GM19238 (cell line): ENCODE measurements around the gene NDUFS1.
"Not testable (repeated sequence)": the region's sequence is repeated elsewhere in the genome, so short reads cannot be mapped to it uniquely, and the experiment has no call there.

Source experiments
- DNase-seq: peaks from one replicate; pipeline ENCODE4 v3.0.0; 2011; ENCODE audit warnings: low spot score; ENCODE audit not compliant: insufficient read length

Gene NDUFS1

GRCh38 chr2:206163251-206163880, 4.1 kb upstream of the NDUFS1 start:
- no peak for DNase-seq

- not testable (repeated sequence) for DNase-seq
Measured at GRCh38 chr2:206162401-206162800, 3.2 kb upstream of the NDUFS1 start.

GRCh38 chr2:206160807-206161179, 1.5 kb upstream of the NDUFS1 start:
- no peak for DNase-seq

GRCh38 chr2:206160125-206160806, 1.0 kb upstream of the NDUFS1 start:
- DNase-seq = peak; percentile 46

GRCh38 chr2:206158563-206159345, 490 bp downstream of the NDUFS1 start:
- DNase-seq = no peak

- DNase-seq = not testable (repeated sequence)
Measured at GRCh38 chr2:206157014-206157413, 2.2 kb downstream of the NDUFS1 start.

- DNase-seq = no peak
Measured at GRCh38 chr2:206154197-206154596, 5.0 kb downstream of the NDUFS1 start.

GRCh38 chr2:206150631-206151030, 8.6 kb downstream of the NDUFS1 start:
- no peak for DNase-seq

- no peak for DNase-seq
Measured at GRCh38 chr2:206150168-206150567, 9.1 kb downstream of the NDUFS1 start.

GRCh38 chr2:206149330-206149729, 9.9 kb downstream of the NDUFS1 start:
- no peak for DNase-seq

- no peak for DNase-seq
Measured at GRCh38 chr2:206145665-206146064, 13.6 kb downstream of the NDUFS1 start.

- DNase-seq = no peak
Measured at GRCh38 chr2:206144383-206144782, 14.9 kb downstream of the NDUFS1 start.

- no peak for DNase-seq
Measured at GRCh38 chr2:206143451-206143850, 15.8 kb downstream of the NDUFS1 start.

GRCh38 chr2:206127656-206128055, 31.6 kb downstream of the NDUFS1 start:
- DNase-seq = no peak

GRCh38 chr2:206125901-206126300, 33.3 kb downstream of the NDUFS1 start:
- DNase-seq = no peak

- not testable (repeated sequence) for DNase-seq
Measured at GRCh38 chr2:206122569-206122968, 36.7 kb downstream of the NDUFS1 start.

GRCh38 chr2:206116278-206116677, 43.0 kb downstream of the NDUFS1 start:
- no peak for DNase-seq

- no peak for DNase-seq
Measured at GRCh38 chr2:206115026-206115578, 44.1 kb downstream of the NDUFS1 start.

GRCh38 chr2:206112846-206113547, 46.2 kb downstream of the NDUFS1 start:
- no peak for DNase-seq

- no peak for DNase-seq
Measured at GRCh38 chr2:206112108-206112507, 47.1 kb downstream of the NDUFS1 start.

GRCh38 chr2:206108713-206109112, 50.5 kb downstream of the NDUFS1 start:
- no peak for DNase-seq
